MCF 10A (cell line): ENCODE results near the gene BICD1. TPM values are rescaled to one million over a fixed set of nuclear protein-coding genes. Genes with fewer than 3 reads are reported as not detected.

ENCODE experiments used
- BruUV-seq: library from RNA; stranded (reverse); fragments of 400-500 nt; replicated peaks from 2 replicates; lab custom pipeline; 2021; lab: Mats Ljungman, UMichigan
- CTCF ChIA-PET: fragments of 300-600 bp; sonication (Branson Sonifier 250); formaldehyde crosslinking; extraction: SDS; loops from one replicate; lab custom pipeline; 2021; ENCODE audit warnings: antibody characterized with exemption, inconsistent platforms; lab: Yijun Ruan, JAX
- POLR2A ChIA-PET: fragments of 300-600, 350-650 bp; sonication (Branson Sonifier 250); formaldehyde crosslinking; extraction: SDS; loops from one replicate; lab custom pipeline; 2020; ENCODE audit warnings: antibody characterized with exemption, inconsistent platforms; lab: Yijun Ruan, JAX
- DNase-seq: peaks from one replicate; pipeline ENCODE4 v3.0.0-alpha.2; 2018; ENCODE audit not compliant: unreplicated experiment
- H3K27ac Mint-ChIP-seq: one replicate; pipeline ENCODE4 v1.8.0; 2022; ENCODE audit warnings: mild to moderate bottlenecking, low read depth, mixed read lengths; ENCODE audit not compliant: unreplicated experiment
- H3K27me3 Mint-ChIP-seq: one replicate; pipeline ENCODE4 v1.8.0; 2022; ENCODE audit warnings: mixed read lengths; ENCODE audit not compliant: insufficient read depth, unreplicated experiment
- H3K36me3 Mint-ChIP-seq: one replicate; pipeline ENCODE4 v1.8.0; 2022; ENCODE audit warnings: mild to moderate bottlenecking, moderate library complexity, mixed read lengths; ENCODE audit not compliant: insufficient read depth, unreplicated experiment
- H3K4me1 Mint-ChIP-seq: one replicate; pipeline ENCODE4 v1.8.0; 2022; ENCODE audit warnings: mixed read lengths; ENCODE audit not compliant: insufficient read depth, unreplicated experiment
- H3K4me3 Mint-ChIP-seq: one replicate; pipeline ENCODE4 v1.8.0; 2022; ENCODE audit warnings: mild to moderate bottlenecking, moderate library complexity, mixed read lengths; ENCODE audit not compliant: unreplicated experiment
- H3K9me3 Mint-ChIP-seq: one replicate; pipeline ENCODE4 v1.8.0; 2022; ENCODE audit warnings: mixed read lengths; ENCODE audit not compliant: unreplicated experiment
- CTCF ChIP-seq: fragments of 200-600 bp; IDR thresholded peaks from one replicate; pipeline ENCODE4 v1.8.0; 2022; ENCODE audit warnings: antibody characterized with exemption, mild to moderate bottlenecking; ENCODE audit not compliant: unreplicated experiment
- intact Hi-C: fragments of 100-400 bp; cut with micrococcal nuclease; formaldehyde crosslinking; loops from 2 replicates; pipeline ENCODE4 v1.14.1; 2022
- total RNA-seq: library from RNA; stranded (reverse); gene quantifications from 2 replicates; pipeline ENCODE4 v1.2.3, GENCODE V29; 2022

The BICD1 gene
- total RNA-seq, 1 experiment from 2014 or later: 49.3 TPM

- H3K27me3 Mint-ChIP-seq: no peaks in the 10 kb centered on the region
- peaks cover 8% of the 10 kb centered on the region for H3K36me3 Mint-ChIP-seq
- intact Hi-C loops: no loop called here
- H3K27ac Mint-ChIP-seq: no peak overlapping the region
- no peak for DNase-seq
- POLR2A ChIA-PET: no interaction called here
- H3K4me1 Mint-ChIP-seq: peaks cover 5% of the 10 kb centered on the region
- H3K9me3 Mint-ChIP-seq: no peaks in the 10 kb centered on the region
- CTCF ChIA-PET: no interaction called here
- no peak for TF ChIP-seq CTCF
- no TSS peak for BruUV-seq
- no peak overlapping the region for H3K4me3 Mint-ChIP-seq
Measured at GRCh38 chr12:32211900-32212156, 105.2 kb downstream of the BICD1 start.

- DNase-seq: no peak
- BruUV-seq: no TSS peak
- Mint-ChIP-seq H3K9me3 (no peaks in the 10 kb centered on the region), H3K4me3 (no peak overlapping the region), H3K27ac (no peak overlapping the region), H3K27me3 (no peaks in the 10 kb centered on the region), H3K4me1 (peaks cover 9% of the 10 kb centered on the region), H3K36me3 (peaks cover 13% of the 10 kb centered on the region)
- CTCF ChIA-PET: no interaction called here
- intact Hi-C loops: no loop called here
- POLR2A ChIA-PET: no interaction called here
- TF ChIP-seq CTCF: no peak
Measured at GRCh38 chr12:32214723-32215122, 108.1 kb downstream of the BICD1 start.

- Mint-ChIP-seq H3K27ac (no peak overlapping the region), H3K4me1 (peaks cover 9% of the 10 kb centered on the region), H3K27me3 (no peaks in the 10 kb centered on the region), H3K9me3 (no peaks in the 10 kb centered on the region), H3K4me3 (no peak overlapping the region), H3K36me3 (peaks cover 13% of the 10 kb centered on the region)
- DNase-seq: peak; percentile 37
- no peak for TF ChIP-seq CTCF
- TSS peak; percentile 8 for BruUV-seq
- ChIA-PET CTCF (interaction anchor here (0.6 to 1.4 kb wide), 2 partner anchors 14 to 24 kb away, joined by 3 to 4 read pairs; no protein-coding TSS in a partner anchor), POLR2A (interaction anchor here (0.7 kb wide), 1 partner anchor 277 kb away, joined by 4 read pairs; no protein-coding TSS in a partner anchor)
- intact Hi-C loops: no loop called here
Measured at GRCh38 chr12:32217354-32218310, 111.0 kb downstream of the BICD1 start.

DNA sequence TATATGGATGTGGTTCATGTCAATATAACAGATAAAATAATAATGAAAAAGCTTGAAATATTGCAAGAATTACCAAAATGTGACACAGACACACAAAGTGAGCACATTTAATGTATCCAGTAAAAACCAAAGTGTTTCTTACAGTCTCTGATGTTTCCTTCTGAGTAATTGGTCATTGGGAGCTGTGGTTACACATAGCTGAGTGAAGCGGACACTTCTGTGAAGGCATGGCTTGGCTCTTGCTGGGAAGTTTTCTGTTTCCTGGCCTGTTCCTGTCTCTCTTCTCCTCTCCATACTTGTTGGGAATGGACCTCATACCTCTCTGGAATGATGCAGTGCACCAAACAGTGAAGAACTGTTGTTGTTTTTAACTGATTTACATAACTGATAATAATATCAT is 117.3 kb downstream of the BICD1 start:
- Mint-ChIP-seq H3K27ac (no peak overlapping the region), H3K27me3 (no peaks in the 10 kb centered on the region), H3K4me1 (no peaks in the 10 kb centered on the region), H3K36me3 (peaks cover 14% of the 10 kb centered on the region), H3K9me3 (no peaks in the 10 kb centered on the region), H3K4me3 (no peak overlapping the region)
- DNase-seq: no peak
- no peak for TF ChIP-seq CTCF
- ChIA-PET POLR2A (interaction anchor here (1.2 kb wide), 1 partner anchor 57 kb away, joined by 3 read pairs; no protein-coding TSS in a partner anchor), CTCF (interaction anchor here (0.6 to 1.3 kb wide), 3 partner anchors 10 to 1157 kb away, joined by 3 to 5 read pairs (median 4); no protein-coding TSS in a partner anchor)
- intact Hi-C loops: no loop called here
- no TSS peak for BruUV-seq
